Stimulated activated CD4-positive, alpha-beta T cell treated with anti-CD3 and anti-CD28 coated beads, Interleukin-4, amount 100 ng/mL, for 4 hours (primary cell): ENCODE results near the gene ABCG2.
"Not testable (repeated sequence)": the region's sequence is repeated elsewhere in the genome, so short reads cannot be mapped to it uniquely, and the experiment has no call there.

Experiments
- DNase-seq, 2 experiments: peaks; one replicate each; pipeline ENCODE4 v3.0.0-alpha.2; 2020

Gene ABCG2

GRCh38 chr4:88109123-88109881 is 49.1 kb downstream of the ABCG2 start:
- DNase-seq = no peak

GRCh38 chr4:88108747-88109122 is 49.7 kb downstream of the ABCG2 start:
- DNase-seq = no peak

- DNase-seq = not testable (repeated sequence)
These were observed 50.4 kb downstream of the ABCG2 start for GRCh38 chr4:88108108-88108465.

GRCh38 chr4:88107406-88108107 is 50.9 kb downstream of the ABCG2 start:
- no peak for DNase-seq

GRCh38 chr4:88106205-88106604 is 52.2 kb downstream of the ABCG2 start:
- no peak for DNase-seq

GRCh38 chr4:88104902-88105610 is 53.4 kb downstream of the ABCG2 start:
- DNase-seq = no peak

GRCh38 chr4:88102026-88102425 is 56.4 kb downstream of the ABCG2 start:
- DNase-seq = no peak

- DNase-seq = no peak
These were observed 57.3 kb downstream of the ABCG2 start for GRCh38 chr4:88101165-88101564.

GRCh38 chr4:88098993-88099752 is 59.3 kb downstream of the ABCG2 start:
- no peak for DNase-seq

- no peak for DNase-seq
These were observed 60.7 kb downstream of the ABCG2 start for GRCh38 chr4:88097781-88098180.

- DNase-seq = no peak
These were observed 61.1 kb downstream of the ABCG2 start for GRCh38 chr4:88097301-88097700.

GRCh38 chr4:88093874-88094273 is 64.6 kb downstream of the ABCG2 start:
- DNase-seq = no peak

GRCh38 chr4:88091378-88091777 is 67.1 kb downstream of the ABCG2 start:
- DNase-seq = no peak

GRCh38 chr4:88090898-88091297 is 67.5 kb downstream of the ABCG2 start:
- DNase-seq = no peak

GRCh38 chr4:88087004-88087403 is 71.4 kb downstream of the ABCG2 start:
- DNase-seq = no peak

GRCh38 chr4:88080626-88081025 is 77.8 kb downstream of the ABCG2 start:
- DNase-seq = no peak

GRCh38 chr4:88078579-88078978 is 79.9 kb downstream of the ABCG2 start:
- DNase-seq = no peak

GRCh38 chr4:88077911-88078524 is 80.4 kb downstream of the ABCG2 start:
- DNase-seq = no peak

- no peak for DNase-seq
These were observed 83.1 kb downstream of the ABCG2 start for GRCh38 chr4:88075336-88075735.

- DNase-seq = no peak
These were observed 88.4 kb downstream of the ABCG2 start for GRCh38 chr4:88070031-88070430.

GRCh38 chr4:88064410-88064809 is 94.0 kb downstream of the ABCG2 start:
- no peak for DNase-seq

- DNase-seq = no peak
These were observed 94.7 kb downstream of the ABCG2 start for GRCh38 chr4:88063634-88064296.
